Anterior cingulate cortex (tissue), 58 donors: ENCODE data around the gene ZNRF3.
"Not testable (repeated sequence)": the region's sequence is repeated elsewhere in the genome, so short reads cannot be mapped to it uniquely, and the experiment has no call there.

ENCODE experiments used
- DNase-seq, 58 donors: peaks; one replicate each; lab custom pipeline; 2025; lab: John Stamatoyannopoulos, UW

The ZNRF3 gene

DNA sequence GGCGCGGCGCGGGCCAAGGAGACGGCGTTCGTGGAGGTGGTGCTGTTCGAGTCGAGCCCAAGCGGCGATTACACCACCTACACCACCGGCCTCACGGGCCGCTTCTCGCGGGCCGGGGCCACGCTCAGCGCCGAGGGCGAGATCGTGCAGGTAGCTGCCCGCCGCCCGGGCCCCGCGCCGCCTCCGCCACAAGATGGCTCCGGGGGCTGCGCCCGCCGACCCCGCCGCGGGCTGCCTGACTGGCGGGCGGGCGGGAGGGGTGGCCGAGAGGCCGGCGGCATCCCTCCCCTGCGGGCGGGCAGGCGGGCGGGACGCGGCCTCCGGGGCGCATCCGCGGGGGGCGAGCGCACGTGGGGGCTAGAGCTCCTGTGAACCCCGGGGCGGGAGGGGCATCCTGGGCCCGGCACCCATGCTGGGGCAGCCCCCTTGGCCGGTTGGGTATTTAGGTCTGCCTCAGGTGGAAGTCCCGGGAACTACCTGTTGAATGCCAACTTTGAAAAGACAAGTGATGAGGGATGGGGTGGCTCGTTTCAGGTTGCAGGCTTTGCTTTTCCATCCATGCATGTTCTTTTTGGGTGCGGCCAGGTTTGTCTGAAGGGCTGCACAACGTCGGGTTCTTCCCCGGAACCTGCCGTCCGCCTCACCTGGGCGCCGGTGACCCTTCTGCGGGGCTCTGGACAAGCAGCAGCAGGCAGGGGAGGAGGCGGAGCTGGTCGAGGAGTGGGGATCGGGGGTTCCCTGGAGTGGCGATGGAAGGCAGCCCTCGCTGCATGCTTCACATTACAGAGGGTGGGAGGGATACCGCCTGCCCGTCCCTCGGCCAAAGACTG lies 760 bp downstream of the ZNRF3 start:
- peak in 5 of 58 donors; percentile 14 to 27 (median 17) for DNase-seq

- no peak for DNase-seq
These were observed 1.5 kb downstream of the ZNRF3 start for GRCh38 chr22:28884747-28885350.

DNA sequence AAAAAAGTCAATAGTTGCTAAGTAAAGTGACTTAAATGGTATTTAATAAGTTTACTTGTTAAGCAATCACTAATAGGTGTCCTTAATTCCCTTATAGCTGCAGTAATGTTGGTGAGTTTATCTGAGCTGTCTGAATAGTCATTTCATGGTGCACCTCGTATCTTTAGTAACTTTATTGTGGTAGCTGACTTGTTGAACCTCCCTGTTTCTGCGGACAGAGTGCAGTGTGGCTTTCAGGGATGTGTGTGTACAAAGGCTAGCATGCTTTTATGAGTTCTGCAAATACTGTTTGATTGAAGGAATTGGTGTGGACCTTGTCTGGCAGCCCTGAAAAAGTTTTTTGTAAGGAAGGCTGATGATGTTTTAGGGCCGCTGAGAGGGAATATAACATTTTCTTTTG lies 2.6 kb downstream of the ZNRF3 start:
- DNase-seq = no peak

- not testable (repeated sequence) for DNase-seq
These were observed 3.3 kb downstream of the ZNRF3 start for GRCh38 chr22:28886679-28887078.

- DNase-seq = no peak
These were observed 4.5 kb downstream of the ZNRF3 start for GRCh38 chr22:28887725-28888459.

GRCh38 chr22:28889478-28890024 lies 6.2 kb downstream of the ZNRF3 start:
- no peak for DNase-seq

DNA sequence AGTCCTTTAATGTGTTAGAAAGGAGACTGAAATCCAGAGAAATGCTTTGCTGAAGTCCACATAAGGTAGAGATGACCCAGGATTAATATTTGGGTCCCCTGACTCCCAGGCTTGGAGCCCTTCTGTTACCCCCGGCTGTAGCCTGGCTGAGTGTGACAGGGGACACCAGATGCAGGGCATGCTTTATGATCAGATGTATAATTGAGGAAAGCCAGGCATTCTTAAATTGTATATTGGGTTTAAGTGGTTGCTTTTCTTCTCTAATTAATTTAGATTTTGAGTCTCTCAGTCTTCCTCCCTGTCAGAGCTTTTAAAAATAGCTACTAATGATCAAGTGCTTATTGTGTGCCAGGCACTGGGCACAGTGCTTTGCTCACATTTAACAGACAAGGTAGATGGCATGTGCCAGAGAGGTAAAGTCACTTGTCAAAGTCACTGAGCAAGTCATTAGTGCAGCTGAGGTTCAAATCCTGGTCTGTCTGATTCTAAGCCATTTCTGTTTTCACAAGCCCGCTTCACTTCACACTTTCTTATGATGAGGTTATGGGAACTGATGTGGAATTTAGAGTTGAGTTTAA lies 7.9 kb downstream of the ZNRF3 start:
- DNase-seq = no peak

GRCh38 chr22:28892175-28892731 lies 8.9 kb downstream of the ZNRF3 start:
- no peak for DNase-seq

GRCh38 chr22:28893810-28894209 lies 10.4 kb downstream of the ZNRF3 start:
- DNase-seq = no peak

- DNase-seq = peak in 3 of 58 donors; percentile 5 to 20 (median 18)
These were observed 11.0 kb downstream of the ZNRF3 start for GRCh38 chr22:28894334-28894733.

GRCh38 chr22:28894807-28895206 lies 11.4 kb downstream of the ZNRF3 start:
- DNase-seq = no peak

DNA sequence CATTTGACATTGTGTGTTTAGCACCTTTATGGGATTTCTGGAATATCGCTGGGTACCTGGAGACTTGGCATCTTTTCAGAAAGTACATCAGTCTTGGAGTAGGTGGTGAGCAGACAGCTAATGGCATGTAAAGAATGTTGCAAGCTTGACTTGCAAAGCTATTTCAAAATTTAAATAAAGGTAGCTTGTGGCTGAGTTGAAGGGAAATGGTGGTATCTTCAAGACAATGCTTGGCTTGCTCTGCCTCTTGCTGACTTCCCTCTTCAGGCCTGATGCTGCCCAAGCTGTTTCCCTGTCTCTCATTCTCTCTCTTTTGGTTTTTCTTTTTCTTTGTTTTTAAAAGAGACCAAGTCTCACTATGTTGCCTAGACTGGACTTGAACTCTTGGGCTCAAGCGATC lies 13.2 kb downstream of the ZNRF3 start:
- no peak for DNase-seq

DNA sequence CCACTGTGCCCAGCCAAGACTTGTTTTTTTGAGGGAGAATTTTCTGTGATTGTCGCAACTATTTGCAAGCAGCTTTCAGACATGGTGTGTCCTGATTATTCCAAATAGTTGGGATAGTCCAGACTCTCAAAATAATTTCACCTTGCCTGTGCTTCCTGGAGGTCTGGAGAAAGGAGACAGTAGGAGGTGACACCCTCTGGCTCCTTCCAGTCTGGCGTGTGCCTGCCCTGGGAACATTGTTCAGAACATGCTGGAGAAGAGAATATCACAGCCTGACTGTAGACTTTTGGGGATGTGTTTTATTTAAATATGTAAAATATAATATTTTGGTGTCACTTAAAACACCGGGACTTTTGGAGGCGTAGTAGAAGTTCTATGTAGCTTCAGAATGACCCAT lies 14.9 kb downstream of the ZNRF3 start:
- DNase-seq = no peak

- DNase-seq = no peak
These were observed 16.0 kb downstream of the ZNRF3 start for GRCh38 chr22:28899199-28899853.

GRCh38 chr22:28900379-28900925 lies 17.1 kb downstream of the ZNRF3 start:
- DNase-seq = no peak

- DNase-seq = no peak
These were observed 19.1 kb downstream of the ZNRF3 start for GRCh38 chr22:28902490-28902889.

- DNase-seq = no peak
These were observed 19.7 kb downstream of the ZNRF3 start for GRCh38 chr22:28903080-28903479.

- DNase-seq = no peak
These were observed 20.4 kb downstream of the ZNRF3 start for GRCh38 chr22:28903729-28904128.

GRCh38 chr22:28904211-28904896 lies 21.0 kb downstream of the ZNRF3 start:
- no peak for DNase-seq
